Left kidney (tissue), 2 donors: Measurements from ENCODE around the gene DCST2. TPM values are rescaled to one million over a fixed set of nuclear protein-coding genes. Genes with fewer than 3 reads are reported as not detected.

Experiments
- DNase-seq: peaks from one replicate; pipeline ENCODE4 v3.0.0-alpha.2; 2013
- polyA plus RNA-seq: library from polyadenylated mRNA; unstranded; fragments of 120-200 nt; gene quantifications from one replicate; pipeline ENCODE4 v1.2.1, GENCODE V29; 2013; ENCODE audit not compliant: insufficient read length

The DCST2 gene
- polyA plus RNA-seq, 1 donor, result 2.5 TPM

- no peak for DNase-seq
Measured at GRCh38 chr1:155010211-155010918, 23.2 kb downstream of the DCST2 start.

GRCh38 chr1:155009742-155010141 lies 23.8 kb downstream of the DCST2 start:
- no peak for DNase-seq

GRCh38 chr1:155009221-155009711 lies 24.3 kb downstream of the DCST2 start:
- no peak for DNase-seq

- DNase-seq, result no peak
Measured at GRCh38 chr1:155008015-155008941, 25.3 kb downstream of the DCST2 start.

- DNase-seq, result no peak
Measured at GRCh38 chr1:155007251-155007828, 26.2 kb downstream of the DCST2 start.

- no peak for DNase-seq
Measured at GRCh38 chr1:155006601-155007101, 26.9 kb downstream of the DCST2 start.

GRCh38 chr1:155005076-155006011 lies 28.2 kb downstream of the DCST2 start:
- DNase-seq, result no peak

- DNase-seq, result no peak
Measured at GRCh38 chr1:155004352-155005075, 29.1 kb downstream of the DCST2 start.

GRCh38 chr1:155003766-155004351 lies 29.7 kb downstream of the DCST2 start:
- no peak for DNase-seq

GRCh38 chr1:155003227-155003765 lies 30.3 kb downstream of the DCST2 start:
- no peak for DNase-seq

GRCh38 chr1:155002464-155003226 lies 30.9 kb downstream of the DCST2 start, which contains the start of gene ZBTB7B:
Gene ZBTB7B, plus strand, starts transcription at chr1:155002802. Its CDS starts 11,859 bp downstream, at chr1:155014661.
- no peak for DNase-seq

- DNase-seq, result peak; percentile 98
Measured at GRCh38 chr1:155001675-155002463, 31.7 kb downstream of the DCST2 start.

- no peak for DNase-seq
Measured at GRCh38 chr1:155001425-155001674, 32.2 kb downstream of the DCST2 start.

- peak; percentile 96 for DNase-seq
Measured at GRCh38 chr1:155000726-155001424, 32.7 kb downstream of the DCST2 start.

- DNase-seq, result no peak
Measured at GRCh38 chr1:155000411-155000725, 33.2 kb downstream of the DCST2 start.

GRCh38 chr1:154999571-155000410 lies 33.8 kb downstream of the DCST2 start:
- no peak for DNase-seq
